Breast epithelium (tissue), 3 donors: ENCODE measurements around the gene ALS2CL.

Experiments used
- POLR2A ChIP-seq: fragments of 450-650 bp; IDR thresholded peaks from one replicate; pipeline ENCODE4 v1.6.1; 2016; ENCODE audit warnings: antibody characterized with exemption, mild to moderate bottlenecking, moderate library complexity
- POLR2AphosphoS5 ChIP-seq, 3 donors: sonication (generic); formaldehyde crosslinking; IDR thresholded peaks; one replicate each; pipeline ENCODE4 v1.6.1; 2017; ENCODE audit warnings: antibody characterized with exemption in 3 of 3
- TF ChIP-seq, protein P1 (sequence below), 3 donors: fragments of 450-650 bp; IDR thresholded peaks; one replicate each; pipeline ENCODE4 v1.5.1; 2016 to 2017; ENCODE audit warnings: antibody characterized with exemption in 3 of 3, mild to moderate bottlenecking in 3 of 3, moderate library complexity in 3 of 3

DNA sequence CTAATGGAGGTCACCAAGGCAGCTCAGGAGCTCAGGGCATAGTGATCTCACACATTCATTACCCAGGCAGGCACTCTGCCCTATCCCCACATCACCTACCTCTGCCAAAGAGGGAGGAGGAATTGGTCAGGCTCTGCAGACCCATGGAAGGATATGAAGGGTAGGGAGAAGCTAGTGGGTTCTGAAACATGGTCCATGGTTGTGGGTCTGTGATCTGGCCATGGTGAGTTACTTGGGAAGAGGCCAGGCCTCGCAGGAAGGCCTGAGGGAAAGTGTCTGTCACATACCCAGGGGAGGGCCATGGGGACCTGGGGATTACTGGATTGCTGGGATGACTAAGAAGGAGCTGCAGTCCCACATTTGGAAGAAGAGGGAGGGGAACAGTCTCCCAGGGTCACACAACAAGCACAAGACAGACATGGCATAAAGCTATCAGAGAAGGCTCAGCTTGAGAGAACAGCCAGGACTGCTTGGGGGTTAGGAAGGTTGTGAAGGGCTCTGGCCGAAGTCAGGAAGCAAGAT, 25.6 kb upstream of the ALS2CL start:
- TF ChIP-seq, protein P1, sequence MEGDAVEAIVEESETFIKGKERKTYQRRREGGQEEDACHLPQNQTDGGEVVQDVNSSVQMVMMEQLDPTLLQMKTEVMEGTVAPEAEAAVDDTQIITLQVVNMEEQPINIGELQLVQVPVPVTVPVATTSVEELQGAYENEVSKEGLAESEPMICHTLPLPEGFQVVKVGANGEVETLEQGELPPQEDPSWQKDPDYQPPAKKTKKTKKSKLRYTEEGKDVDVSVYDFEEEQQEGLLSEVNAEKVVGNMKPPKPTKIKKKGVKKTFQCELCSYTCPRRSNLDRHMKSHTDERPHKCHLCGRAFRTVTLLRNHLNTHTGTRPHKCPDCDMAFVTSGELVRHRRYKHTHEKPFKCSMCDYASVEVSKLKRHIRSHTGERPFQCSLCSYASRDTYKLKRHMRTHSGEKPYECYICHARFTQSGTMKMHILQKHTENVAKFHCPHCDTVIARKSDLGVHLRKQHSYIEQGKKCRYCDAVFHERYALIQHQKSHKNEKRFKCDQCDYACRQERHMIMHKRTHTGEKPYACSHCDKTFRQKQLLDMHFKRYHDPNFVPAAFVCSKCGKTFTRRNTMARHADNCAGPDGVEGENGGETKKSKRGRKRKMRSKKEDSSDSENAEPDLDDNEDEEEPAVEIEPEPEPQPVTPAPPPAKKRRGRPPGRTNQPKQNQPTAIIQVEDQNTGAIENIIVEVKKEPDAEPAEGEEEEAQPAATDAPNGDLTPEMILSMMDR (IDR thresholded peaks at IDR 0.05), result no peak
- TF ChIP-seq POLR2A, result no peak
- no peak for TF ChIP-seq POLR2AphosphoS5 (IDR thresholded peaks at IDR 0.05)
